ENCODE results near the gene PPP1R3E. TPM values are rescaled to one million over a fixed set of nuclear protein-coding genes. Genes with fewer than 3 reads are reported as not detected.
A peak's percentile ranks its signal among the peaks of the same experiment; 100 is the strongest.

Gene PPP1R3E, protein sequence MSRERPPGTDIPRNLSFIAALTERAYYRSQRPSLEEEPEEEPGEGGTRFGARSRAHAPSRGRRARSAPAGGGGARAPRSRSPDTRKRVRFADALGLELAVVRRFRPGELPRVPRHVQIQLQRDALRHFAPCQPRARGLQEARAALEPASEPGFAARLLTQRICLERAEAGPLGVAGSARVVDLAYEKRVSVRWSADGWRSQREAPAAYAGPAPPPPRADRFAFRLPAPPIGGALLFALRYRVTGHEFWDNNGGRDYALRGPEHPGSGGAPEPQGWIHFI
- 6.6 and 10.9 TPM in 2 replicates for total RNA-seq (ENCODE audit: low replicate concordance)

DNA sequence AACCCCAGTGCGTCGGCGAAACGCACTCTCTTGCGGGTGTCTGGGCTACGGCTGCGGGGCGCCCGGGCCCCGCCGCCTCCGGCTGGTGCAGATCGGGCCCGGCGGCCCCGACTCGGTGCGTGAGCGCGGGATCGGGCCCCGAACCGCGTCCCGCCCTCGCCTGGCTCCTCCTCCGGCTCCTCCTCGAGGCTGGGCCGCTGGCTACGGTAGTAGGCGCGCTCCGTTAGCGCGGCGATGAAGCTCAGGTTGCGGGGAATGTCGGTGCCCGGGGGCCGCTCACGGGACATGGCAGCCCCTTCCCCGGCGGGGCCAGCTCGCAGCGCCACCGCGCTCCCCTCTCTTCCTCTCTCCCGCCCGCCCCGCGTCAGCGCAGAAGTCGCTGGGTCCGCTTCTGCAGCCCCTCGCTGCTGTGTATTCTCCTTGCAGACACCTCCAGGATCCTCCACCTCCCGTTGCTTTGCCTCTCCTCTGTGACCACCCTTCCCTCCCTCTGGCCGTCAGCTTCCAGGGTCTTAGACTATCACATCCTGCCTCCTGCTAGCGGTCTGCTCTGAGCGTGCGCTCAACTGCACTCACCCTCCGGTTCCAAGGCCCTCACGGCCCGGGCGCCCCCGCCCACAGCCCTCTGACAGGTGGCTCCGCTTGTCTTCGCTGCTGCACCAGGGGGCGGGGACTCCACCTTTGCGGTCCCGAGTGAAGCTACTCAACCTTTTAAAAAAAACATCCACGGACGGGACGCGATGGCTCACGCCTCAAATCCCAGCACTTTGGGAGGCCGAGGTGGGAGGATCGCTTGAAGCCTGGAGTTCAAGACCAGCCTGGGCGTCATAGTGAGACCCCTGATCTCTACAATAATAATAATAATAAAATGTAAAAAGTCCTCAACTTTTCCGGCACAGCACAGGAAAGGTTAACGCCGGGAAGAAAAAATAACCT lies at the start of gene PPP1R3E:
PPP1R3E (minus strand) TSS at position 570 of the 936 bp plus-strand sequence; CDS start at position 287, 283 bp downstream.
- peak within 1 kb of the TSS; percentile 78 for H3K4me3 ChIP-seq (ENCODE audit: low read depth, low read length)
- TF ChIP-seq, protein P1, sequence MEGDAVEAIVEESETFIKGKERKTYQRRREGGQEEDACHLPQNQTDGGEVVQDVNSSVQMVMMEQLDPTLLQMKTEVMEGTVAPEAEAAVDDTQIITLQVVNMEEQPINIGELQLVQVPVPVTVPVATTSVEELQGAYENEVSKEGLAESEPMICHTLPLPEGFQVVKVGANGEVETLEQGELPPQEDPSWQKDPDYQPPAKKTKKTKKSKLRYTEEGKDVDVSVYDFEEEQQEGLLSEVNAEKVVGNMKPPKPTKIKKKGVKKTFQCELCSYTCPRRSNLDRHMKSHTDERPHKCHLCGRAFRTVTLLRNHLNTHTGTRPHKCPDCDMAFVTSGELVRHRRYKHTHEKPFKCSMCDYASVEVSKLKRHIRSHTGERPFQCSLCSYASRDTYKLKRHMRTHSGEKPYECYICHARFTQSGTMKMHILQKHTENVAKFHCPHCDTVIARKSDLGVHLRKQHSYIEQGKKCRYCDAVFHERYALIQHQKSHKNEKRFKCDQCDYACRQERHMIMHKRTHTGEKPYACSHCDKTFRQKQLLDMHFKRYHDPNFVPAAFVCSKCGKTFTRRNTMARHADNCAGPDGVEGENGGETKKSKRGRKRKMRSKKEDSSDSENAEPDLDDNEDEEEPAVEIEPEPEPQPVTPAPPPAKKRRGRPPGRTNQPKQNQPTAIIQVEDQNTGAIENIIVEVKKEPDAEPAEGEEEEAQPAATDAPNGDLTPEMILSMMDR (IDR thresholded peaks at IDR 0.05; ENCODE audit: insufficient read depth, low read length), result no peak
- DNase-seq (ENCODE audit: low read depth), result peak; percentile 34

DNA sequence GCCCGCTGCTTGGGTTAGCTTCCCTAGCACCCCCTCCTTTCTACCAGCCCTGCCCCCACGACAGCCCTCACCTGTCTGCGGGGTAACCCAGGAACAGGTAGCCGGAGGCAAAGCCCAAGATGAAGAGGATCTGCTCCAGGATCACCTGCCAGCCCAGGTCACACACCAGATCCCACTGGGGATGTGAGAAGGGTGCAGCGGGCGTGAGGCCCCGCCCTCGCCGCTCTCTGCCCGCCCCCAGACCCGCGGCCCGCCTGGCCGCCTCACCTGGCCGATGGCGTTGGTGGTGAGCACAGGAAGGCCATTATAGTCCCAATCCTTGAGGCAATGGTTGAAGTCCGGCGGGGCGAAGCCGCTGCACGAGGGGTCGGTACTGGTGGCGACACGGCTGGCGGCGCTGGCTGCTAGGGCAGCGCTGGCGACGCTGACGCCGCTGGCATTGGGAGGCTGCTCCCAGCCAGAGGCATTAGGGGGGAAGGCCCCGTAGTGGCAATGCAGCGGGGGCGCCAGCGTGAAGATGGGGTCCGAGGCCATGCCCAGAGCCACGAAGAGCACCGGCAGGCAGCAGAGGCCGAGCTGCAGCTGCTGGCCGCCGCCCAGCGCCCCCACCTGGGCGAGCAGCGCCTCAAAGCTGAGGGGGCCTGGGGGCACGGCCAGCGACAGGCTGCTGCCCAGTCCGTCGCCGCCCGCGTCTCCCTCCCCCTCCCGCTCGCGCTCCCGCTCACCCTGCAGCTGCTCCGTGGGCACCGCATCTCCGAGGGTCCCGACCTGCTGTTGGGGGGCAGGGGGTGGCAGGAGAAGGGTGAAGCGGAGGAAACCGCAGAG lies 49.2 kb upstream of the PPP1R3E start:
- TF ChIP-seq, protein P1 (IDR thresholded peaks at IDR 0.05; ENCODE audit: insufficient read depth, low read length), result no peak
- H3K4me3 ChIP-seq (ENCODE audit: low read depth, low read length), result peak overlapping the region; percentile 78
- no peak for DNase-seq (ENCODE audit: low read depth)

DNA sequence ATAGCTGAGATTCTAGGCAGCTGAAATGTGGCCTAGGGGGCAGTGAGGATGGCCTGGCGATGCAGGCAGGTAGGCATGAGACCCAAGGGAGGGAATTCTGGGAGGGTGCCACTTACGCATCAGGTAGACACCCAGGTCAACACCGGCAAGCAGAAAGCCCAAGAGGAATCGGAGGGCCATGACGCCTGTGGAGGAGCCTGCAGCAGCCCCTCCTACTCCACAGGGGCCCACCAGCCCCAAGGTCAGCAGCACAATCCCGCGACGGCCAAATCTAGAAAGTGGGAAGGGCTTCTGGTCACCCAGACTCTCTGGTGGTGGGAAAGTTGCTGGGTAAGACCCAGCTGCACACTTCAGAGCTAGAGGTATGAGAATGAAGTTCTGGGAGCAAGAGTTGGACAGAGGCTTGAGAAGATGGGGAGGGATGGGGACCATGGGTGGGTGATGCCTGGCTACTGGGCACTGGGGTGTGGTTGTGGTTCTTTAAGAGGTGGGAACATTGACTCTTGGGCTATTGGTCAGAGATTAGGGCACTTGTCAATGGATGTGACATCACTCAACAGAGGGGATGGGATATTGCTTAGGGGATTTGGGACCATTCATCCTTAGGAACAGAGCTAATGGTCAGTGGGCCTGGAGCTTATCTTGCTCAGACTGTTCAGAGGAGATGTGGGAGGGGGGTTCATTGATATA lies 46.6 kb upstream of the PPP1R3E start:
- no peak for DNase-seq (ENCODE audit: low read depth)
- no peak overlapping the region for H3K4me3 ChIP-seq (ENCODE audit: low read depth, low read length)

DNA sequence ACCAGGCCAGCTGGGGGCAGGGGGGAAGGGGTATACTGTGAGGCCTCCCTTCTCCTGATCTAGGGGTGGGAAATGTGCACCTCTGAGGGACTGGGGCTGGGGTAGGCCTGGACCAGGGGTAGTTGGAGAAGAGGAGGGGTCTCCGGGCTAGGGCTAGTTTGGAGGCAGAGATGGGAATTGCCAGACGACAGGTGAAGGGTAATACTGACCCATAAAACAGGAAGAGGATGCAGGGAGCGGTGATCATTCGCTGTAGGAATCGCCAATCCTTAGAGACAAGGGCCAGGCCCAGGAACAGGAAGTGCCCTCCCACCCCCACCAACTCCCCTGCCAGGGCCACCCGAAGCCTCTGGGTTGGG lies 45.6 kb upstream of the PPP1R3E start:
- no peak for DNase-seq (ENCODE audit: low read depth)
- H3K4me3 ChIP-seq (ENCODE audit: low read depth, low read length), result no peak overlapping the region

More for the DNA sequence above, 46.6 kb upstream of the PPP1R3E start:
- TF ChIP-seq, protein P1 (IDR thresholded peaks at IDR 0.05; ENCODE audit: insufficient read depth, low read length), result no peak

DNA sequence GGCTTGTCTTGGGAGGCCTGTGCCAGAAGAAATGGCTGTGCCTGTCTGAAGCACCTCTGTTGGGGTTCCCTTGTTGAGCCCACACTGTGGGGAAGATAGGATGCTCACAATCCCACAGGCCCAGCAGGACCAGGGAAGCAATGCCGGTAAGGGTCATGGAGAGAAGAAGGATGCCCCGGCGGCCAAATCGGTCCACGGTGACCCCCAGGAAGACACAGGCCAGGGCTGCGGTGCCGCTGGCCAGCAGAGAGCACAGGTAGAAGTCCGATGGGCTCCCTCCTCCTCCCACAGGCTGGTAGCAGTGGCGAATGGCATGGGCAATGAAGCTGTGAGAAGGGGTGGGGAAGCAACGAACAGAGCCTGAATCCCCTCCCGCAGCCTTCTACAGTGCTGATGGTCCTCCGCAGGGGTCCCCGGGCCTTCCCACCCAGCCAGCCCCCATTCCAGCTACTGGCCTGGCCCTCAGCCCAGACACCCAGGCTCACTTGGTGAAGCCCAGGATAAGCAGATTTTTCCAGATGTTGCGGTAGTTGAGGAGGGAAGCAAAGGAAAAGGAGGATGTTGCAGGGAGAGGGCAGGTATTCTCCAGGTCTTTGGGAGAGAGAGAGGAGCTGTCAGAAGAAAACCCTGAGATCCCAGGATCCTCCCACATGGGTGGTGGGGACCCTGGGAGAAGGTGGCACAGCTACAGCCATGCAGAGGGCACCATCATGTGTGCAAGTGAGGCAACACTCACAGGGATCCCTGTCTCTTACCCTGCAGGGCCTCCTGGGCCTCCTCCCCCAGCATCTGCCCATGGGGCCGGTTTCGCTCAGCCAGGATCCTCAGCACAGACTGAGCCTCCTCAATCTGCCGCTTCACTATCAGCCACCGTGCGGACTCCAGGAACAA lies 45.0 kb upstream of the PPP1R3E start:
- H3K4me3 ChIP-seq (ENCODE audit: low read depth, low read length), result no peak overlapping the region
- TF ChIP-seq, protein P1 (IDR thresholded peaks at IDR 0.05; ENCODE audit: insufficient read depth, low read length), result no peak
- DNase-seq (ENCODE audit: low read depth), result no peak

More for the DNA sequence above, 45.6 kb upstream of the PPP1R3E start:
- TF ChIP-seq, protein P1 (IDR thresholded peaks at IDR 0.05; ENCODE audit: insufficient read depth, low read length), result no peak

Data from fibroblast of the aortic adventitia (primary cell).